ENCODE data around the gene SLC44A1.

GRCh38 chr9:105282870-105283621, 38.6 kb downstream of the SLC44A1 start:
- TF ChIP-seq FOXM1 (IDR thresholded peaks at IDR 0.05; ENCODE audit: borderline replicate concordance) (no peak), SP1 (IDR thresholded peaks at IDR 0.05) (no peak), TARDBP (IDR thresholded peaks at IDR 0.05) (no peak), ZNF384 (IDR thresholded peaks at IDR 0.05) (no peak), PKNOX1 (IDR thresholded peaks at IDR 0.05) (no peak), BHLHE40 (IDR thresholded peaks at IDR 0.05; ENCODE audit: borderline replicate concordance) (no peak), ARNT (IDR thresholded peaks at IDR 0.05) (no peak), NFRKB (IDR thresholded peaks at IDR 0.05) (no peak), CTBP1 (IDR thresholded peaks at IDR 0.05; ENCODE audit: borderline replicate concordance) (no peak), HDGF (IDR thresholded peaks at IDR 0.05; ENCODE audit: borderline replicate concordance) (no peak), FOXA1 (IDR thresholded peaks at IDR 0.05) (no peak)
